ENCODE results near the gene ENAM.

- TF ChIP-seq SIN3A (IDR thresholded peaks at IDR 0.05; ENCODE audit: borderline replicate concordance, insufficient read depth, low read depth, low read length) (no peak), CTCF (IDR thresholded peaks at IDR 0.05) (no peak), POLR2AphosphoS5 (IDR thresholded peaks at IDR 0.05; ENCODE audit: low read depth, low read length) (no peak), REST (IDR thresholded peaks at IDR 0.05; ENCODE audit: insufficient read depth in 1 of 2, low read depth in 2 of 2, low read length in 1 of 2) (no peak)
These were observed 9.3 kb upstream of the ENAM start for GRCh38 chr4:70619288-70619687.

Measured in Panc1 (cell line).